ENCODE results near the gene CA14.

DNA sequence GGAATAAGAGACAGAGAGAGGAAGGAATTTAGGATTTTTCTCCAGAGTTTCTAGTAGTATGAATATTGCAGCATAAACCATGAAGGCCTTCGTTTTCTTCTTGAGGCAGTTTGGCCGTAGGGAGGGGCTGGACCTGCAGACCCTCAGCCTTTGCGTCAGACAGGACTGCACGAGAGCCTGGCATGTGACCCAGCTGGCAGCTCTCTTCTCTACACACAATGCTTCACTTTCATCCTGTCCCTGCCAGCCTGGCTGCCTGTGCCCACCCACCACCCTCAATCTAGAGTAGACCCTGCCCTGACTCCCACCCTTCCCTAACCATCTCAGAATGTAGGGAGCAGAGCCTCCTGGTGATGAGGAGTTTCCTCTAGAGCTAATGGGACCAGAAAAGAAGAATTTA lies 1.6 kb downstream of the CA14 start:
- TF ChIP-seq, protein P1, sequence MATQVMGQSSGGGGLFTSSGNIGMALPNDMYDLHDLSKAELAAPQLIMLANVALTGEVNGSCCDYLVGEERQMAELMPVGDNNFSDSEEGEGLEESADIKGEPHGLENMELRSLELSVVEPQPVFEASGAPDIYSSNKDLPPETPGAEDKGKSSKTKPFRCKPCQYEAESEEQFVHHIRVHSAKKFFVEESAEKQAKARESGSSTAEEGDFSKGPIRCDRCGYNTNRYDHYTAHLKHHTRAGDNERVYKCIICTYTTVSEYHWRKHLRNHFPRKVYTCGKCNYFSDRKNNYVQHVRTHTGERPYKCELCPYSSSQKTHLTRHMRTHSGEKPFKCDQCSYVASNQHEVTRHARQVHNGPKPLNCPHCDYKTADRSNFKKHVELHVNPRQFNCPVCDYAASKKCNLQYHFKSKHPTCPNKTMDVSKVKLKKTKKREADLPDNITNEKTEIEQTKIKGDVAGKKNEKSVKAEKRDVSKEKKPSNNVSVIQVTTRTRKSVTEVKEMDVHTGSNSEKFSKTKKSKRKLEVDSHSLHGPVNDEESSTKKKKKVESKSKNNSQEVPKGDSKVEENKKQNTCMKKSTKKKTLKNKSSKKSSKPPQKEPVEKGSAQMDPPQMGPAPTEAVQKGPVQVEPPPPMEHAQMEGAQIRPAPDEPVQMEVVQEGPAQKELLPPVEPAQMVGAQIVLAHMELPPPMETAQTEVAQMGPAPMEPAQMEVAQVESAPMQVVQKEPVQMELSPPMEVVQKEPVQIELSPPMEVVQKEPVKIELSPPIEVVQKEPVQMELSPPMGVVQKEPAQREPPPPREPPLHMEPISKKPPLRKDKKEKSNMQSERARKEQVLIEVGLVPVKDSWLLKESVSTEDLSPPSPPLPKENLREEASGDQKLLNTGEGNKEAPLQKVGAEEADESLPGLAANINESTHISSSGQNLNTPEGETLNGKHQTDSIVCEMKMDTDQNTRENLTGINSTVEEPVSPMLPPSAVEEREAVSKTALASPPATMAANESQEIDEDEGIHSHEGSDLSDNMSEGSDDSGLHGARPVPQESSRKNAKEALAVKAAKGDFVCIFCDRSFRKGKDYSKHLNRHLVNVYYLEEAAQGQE (IDR thresholded peaks at IDR 0.05; ENCODE audit: insufficient replicate concordance, low read depth): no peak
- TF ChIP-seq, protein P2, sequence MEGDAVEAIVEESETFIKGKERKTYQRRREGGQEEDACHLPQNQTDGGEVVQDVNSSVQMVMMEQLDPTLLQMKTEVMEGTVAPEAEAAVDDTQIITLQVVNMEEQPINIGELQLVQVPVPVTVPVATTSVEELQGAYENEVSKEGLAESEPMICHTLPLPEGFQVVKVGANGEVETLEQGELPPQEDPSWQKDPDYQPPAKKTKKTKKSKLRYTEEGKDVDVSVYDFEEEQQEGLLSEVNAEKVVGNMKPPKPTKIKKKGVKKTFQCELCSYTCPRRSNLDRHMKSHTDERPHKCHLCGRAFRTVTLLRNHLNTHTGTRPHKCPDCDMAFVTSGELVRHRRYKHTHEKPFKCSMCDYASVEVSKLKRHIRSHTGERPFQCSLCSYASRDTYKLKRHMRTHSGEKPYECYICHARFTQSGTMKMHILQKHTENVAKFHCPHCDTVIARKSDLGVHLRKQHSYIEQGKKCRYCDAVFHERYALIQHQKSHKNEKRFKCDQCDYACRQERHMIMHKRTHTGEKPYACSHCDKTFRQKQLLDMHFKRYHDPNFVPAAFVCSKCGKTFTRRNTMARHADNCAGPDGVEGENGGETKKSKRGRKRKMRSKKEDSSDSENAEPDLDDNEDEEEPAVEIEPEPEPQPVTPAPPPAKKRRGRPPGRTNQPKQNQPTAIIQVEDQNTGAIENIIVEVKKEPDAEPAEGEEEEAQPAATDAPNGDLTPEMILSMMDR (IDR thresholded peaks at IDR 0.05; ENCODE audit: insufficient read depth, low read length): no peak
- TF ChIP-seq POLR2AphosphoS5 (IDR thresholded peaks at IDR 0.05; ENCODE audit: low read depth): no peak

Data from HL-60 (cell line).